H9 (cell line): ENCODE measurements around the gene RALBP1. TPM values are rescaled to one million over a fixed set of nuclear protein-coding genes. Genes with fewer than 3 reads are reported as not detected.
"Not testable (repeated sequence)": the region's sequence is repeated elsewhere in the genome, so short reads cannot be mapped to it uniquely, and the experiment has no call there.

Experiments
- DNase-seq: peaks from one replicate; pipeline ENCODE4 v3.0.0-alpha.2; 2017
- H2AFZ ChIP-seq: one replicate; pipeline ENCODE4 v1.6.1; 2013; ENCODE audit warnings: mild to moderate bottlenecking, low read length, control low read depth, moderate library complexity
- H2AK5ac ChIP-seq: 2 replicates; pipeline ENCODE4 v1.6.1; 2013; ENCODE audit warnings: low read length, control low read depth, mixed read lengths; ENCODE audit not compliant: insufficient read length
- H2BK120ac ChIP-seq: one replicate; pipeline ENCODE4 v1.6.1; 2013; ENCODE audit warnings: low read depth, mild to moderate bottlenecking, low read length, control low read depth, inconsistent platforms; ENCODE audit not compliant: poor library complexity, severe bottlenecking
- H2BK12ac ChIP-seq: 2 replicates; pipeline ENCODE4 v1.6.1; 2013; ENCODE audit warnings: low read length, control low read depth, mixed read lengths, low read depth; ENCODE audit not compliant: insufficient read length
- H2BK15ac ChIP-seq: 2 replicates; pipeline ENCODE4 v1.6.1; 2013; ENCODE audit warnings: low read depth, low read length, control low read depth
- H2BK20ac ChIP-seq: one replicate; pipeline ENCODE4 v1.6.1; 2013; ENCODE audit warnings: low read depth, mild to moderate bottlenecking, low read length, control low read depth, inconsistent platforms; ENCODE audit not compliant: poor library complexity, severe bottlenecking
- H2BK5ac ChIP-seq: 2 replicates; pipeline ENCODE4 v1.6.1; 2013; ENCODE audit warnings: low read length, control low read depth, mixed read lengths; ENCODE audit not compliant: insufficient read length
- H3K14ac ChIP-seq: 2 replicates; pipeline ENCODE4 v1.6.1; 2013; ENCODE audit warnings: low read length, control low read depth; ENCODE audit not compliant: insufficient read depth
- H3K18ac ChIP-seq: 2 replicates; pipeline ENCODE4 v1.6.1; 2013; ENCODE audit warnings: low read depth, mild to moderate bottlenecking, mixed read lengths, low read length, control low read depth; ENCODE audit not compliant: insufficient read length
- H3K23ac ChIP-seq: 2 replicates; pipeline ENCODE4 v1.6.1; 2013; ENCODE audit warnings: low read length, control low read depth, mixed read lengths, low read depth; ENCODE audit not compliant: insufficient read length
- H3K23me2 ChIP-seq: 2 replicates; pipeline ENCODE4 v1.6.1; 2013; ENCODE audit warnings: low read depth, mild to moderate bottlenecking, mixed read lengths, low read length, control low read depth; ENCODE audit not compliant: insufficient read length, poor library complexity, severe bottlenecking
- H3K27ac ChIP-seq: 2 replicates; pipeline ENCODE4 v1.5.1; 2013; ENCODE audit warnings: low read length, control low read depth, mixed read lengths, low read depth; ENCODE audit not compliant: insufficient read length
- H3K27me3 ChIP-seq: 2 replicates; pipeline ENCODE4 v1.6.1; 2013; ENCODE audit warnings: low read length, control low read depth, inconsistent platforms; ENCODE audit not compliant: insufficient read depth
- H3K4ac ChIP-seq: 2 replicates; pipeline ENCODE4 v1.6.1; 2013; ENCODE audit warnings: low read depth, mild to moderate bottlenecking, control low read depth, inconsistent platforms, low read length, moderate library complexity
- H3K4me1 ChIP-seq: 2 replicates; pipeline ENCODE4 v1.6.1; 2013; ENCODE audit warnings: low read length, control low read depth, inconsistent platforms; ENCODE audit not compliant: insufficient read depth
- H3K4me2 ChIP-seq: 2 replicates; pipeline ENCODE4 v1.6.1; 2013; ENCODE audit warnings: low read length, control low read depth, mixed read lengths; ENCODE audit not compliant: insufficient read length, insufficient read depth
- H3K56ac ChIP-seq: 2 replicates; pipeline ENCODE4 v1.6.1; 2013; ENCODE audit warnings: low read depth, mild to moderate bottlenecking, mixed read lengths, low read length, control low read depth; ENCODE audit not compliant: insufficient read length
- H3K79me1 ChIP-seq: 2 replicates; pipeline ENCODE4 v1.6.1; 2013; ENCODE audit warnings: low read depth, mild to moderate bottlenecking, moderate library complexity, low read length, control low read depth, inconsistent platforms; ENCODE audit not compliant: insufficient read depth, poor library complexity, severe bottlenecking
- H3K79me2 ChIP-seq: 2 replicates; pipeline ENCODE4 v1.6.1; 2013; ENCODE audit warnings: low read length, control low read depth, inconsistent platforms; ENCODE audit not compliant: insufficient read depth
- H3K9ac ChIP-seq: 2 replicates; pipeline ENCODE4 v1.6.1; 2013; ENCODE audit warnings: low read length, control low read depth, mixed read lengths; ENCODE audit not compliant: insufficient read length; ENCODE audit errors: extremely low read depth
- H3K9me3 ChIP-seq: one replicate; pipeline ENCODE4 v1.6.1; 2013; ENCODE audit warnings: low read depth, low read length, inconsistent platforms; ENCODE audit not compliant: control insufficient read depth
- H3T11ph ChIP-seq: one replicate; pipeline ENCODE4 v1.6.1; 2013; ENCODE audit warnings: mild to moderate bottlenecking, low read length, control low read depth, inconsistent platforms
- H4K20me1 ChIP-seq: one replicate; pipeline ENCODE4 v1.6.1; 2013; ENCODE audit not compliant: control insufficient read depth, insufficient read length, insufficient read depth
- H4K5ac ChIP-seq: 2 replicates; pipeline ENCODE4 v1.6.1; 2013; ENCODE audit warnings: low read depth, mild to moderate bottlenecking, mixed read lengths, low read length, control low read depth; ENCODE audit not compliant: insufficient read length
- H4K8ac ChIP-seq: replicated peaks from 2 replicates; pipeline ENCODE4 v1.6.1; 2013; ENCODE audit warnings: low read length, control low read depth, mixed read lengths, low read depth; ENCODE audit not compliant: insufficient read length
- H4K91ac ChIP-seq: 2 replicates; pipeline ENCODE4 v1.6.1; 2013; ENCODE audit warnings: low read depth, mild to moderate bottlenecking, moderate library complexity, mixed read lengths, low read length, control low read depth; ENCODE audit not compliant: insufficient read length
- H3K27ac Mint-ChIP-seq, 3 experiments: 2 replicates in 2 of 3; 3 replicates in 1 of 3; pipeline ENCODE4 v1.8.0; 2020 to 2021; ENCODE audit warnings: mixed read lengths in 3 of 3, mild to moderate bottlenecking in 1 of 3, moderate library complexity in 1 of 3
- H3K27me3 Mint-ChIP-seq: 2 replicates; pipeline ENCODE4 v1.8.0; 2021; ENCODE audit warnings: low read depth, mild to moderate bottlenecking, moderate library complexity, mixed read lengths
- H3K36me3 Mint-ChIP-seq, 3 experiments: 2 replicates in 2 of 3; 3 replicates in 1 of 3; pipeline ENCODE4 v1.8.0; 2020 to 2021; ENCODE audit warnings: low read depth in 3 of 3, mixed read lengths in 3 of 3; ENCODE audit not compliant: insufficient read depth in 1 of 3
- H3K4me1 Mint-ChIP-seq, 2 experiments: 2 replicates each; pipeline ENCODE4 v1.8.0; 2020; ENCODE audit warnings: mixed read lengths in 2 of 2
- H3K4me3 Mint-ChIP-seq, 2 experiments: 2 replicates in 1 of 2; 3 replicates in 1 of 2; pipeline ENCODE4 v1.8.0; 2020 to 2021; ENCODE audit warnings: mild to moderate bottlenecking in 2 of 2, mixed read lengths in 2 of 2, moderate library complexity in 1 of 2
- H3K9me3 Mint-ChIP-seq, 2 experiments: 2 replicates in 1 of 2; 3 replicates in 1 of 2; pipeline ENCODE4 v1.8.0; 2020; ENCODE audit warnings: mild to moderate bottlenecking in 2 of 2, mixed read lengths in 2 of 2, moderate library complexity in 1 of 2
- CTCF ChIP-seq: fragments of 200-600 bp; sonication (generic); conservative IDR thresholded peaks from 3 replicates; pipeline ENCODE4 v1.8.0; 2021; ENCODE audit warnings: antibody characterized with exemption, mild to moderate bottlenecking
- WGBS: extraction: QIAGEN DNeasy Blood & Tissue Kit; methylation state at CpG from one replicate; pipeline ENCODE4 v1.1.7; 2013; ENCODE audit warnings: missing lambda C conversion rate, low lambda C conversion rate, mixed read lengths; ENCODE audit not compliant: insufficient read length; ENCODE audit errors: extremely low coverage; 5-methylcytosine and 5-hydroxymethylcytosine counted together
- total RNA-seq: library from RNA; stranded (reverse); gene quantifications from 2 replicates; pipeline ENCODE4 v1.2.1, GENCODE V29; 2021

The RALBP1 gene
- total RNA-seq, 1 experiment from 2014 or later: 51.0 TPM

- Histone ChIP-seq H3K4ac (no peak overlapping the region), H3K23me2 (no peaks in the 10 kb centered on the region), H3K9me3 (no peaks in the 10 kb centered on the region), H2BK120ac (no peak overlapping the region), H3K79me1 (no peaks in the 10 kb centered on the region), H4K5ac (no peak overlapping the region), H2AK5ac (no peak overlapping the region), H3K79me2 (no peaks in the 10 kb centered on the region), H2BK15ac (no peak overlapping the region), H3K4me1 (peaks cover 3% of the 10 kb centered on the region; the same call in 1 of the 2 replicates), H3K9ac (no peak overlapping the region), H2AFZ (no peak overlapping the region), H4K91ac (no peak overlapping the region), H3T11ph (no peak overlapping the region), H3K56ac (no peak overlapping the region), H3K14ac (no peak overlapping the region), H3K23ac (no peak overlapping the region), H4K20me1 (no peaks in the 10 kb centered on the region), H3K27ac (no peak overlapping the region), H4K8ac (no peak overlapping the region), H2BK5ac (no peak overlapping the region), H3K18ac (no peak overlapping the region), H2BK12ac (no peak overlapping the region), H3K4me2 (no peak overlapping the region), H2BK20ac (no peak overlapping the region), H3K27me3 (no peaks in the 10 kb centered on the region)
- Mint-ChIP-seq H3K36me3 (peaks cover 1 to 15% (median 3%) of the 10 kb centered on the region in 3 experiments; a peak in 4 of 7 replicates), H3K4me1 (peaks cover 11 to 15% of the 10 kb centered on the region in 2 experiments), H3K27ac (no peak overlapping the region), H3K27me3 (peaks cover 2% of the 10 kb centered on the region; the same call in 1 of the 2 replicates), H3K4me3 (no peak overlapping the region), H3K9me3 (peaks cover 10 to 13% of the 10 kb centered on the region in 2 experiments; a peak in 3 of 5 replicates)
- WGBS: no CpG with 5 or more reads among the region's 3 CpGs
- no peak for DNase-seq
- TF ChIP-seq CTCF: no peak
Measured at GRCh38 chr18:9429662-9429993, 45.7 kb upstream of the RALBP1 start.

- not testable (repeated sequence) for H3K27me3 Mint-ChIP-seq, H3K56ac ChIP-seq, H4K5ac ChIP-seq, H2BK120ac ChIP-seq, H3K9ac ChIP-seq, H3K14ac ChIP-seq, H2BK12ac ChIP-seq, H2AFZ ChIP-seq, H3K23me2 ChIP-seq, H4K91ac ChIP-seq, H3K79me1 ChIP-seq, H3K4ac ChIP-seq, H3K4me3 Mint-ChIP-seq, H3K4me1 ChIP-seq, H2BK20ac ChIP-seq, DNase-seq, H3K9me3 ChIP-seq, H3K27me3 ChIP-seq, H3K79me2 ChIP-seq, H4K8ac ChIP-seq, H3K27ac ChIP-seq, H3K4me2 ChIP-seq, H3K23ac ChIP-seq, H4K20me1 ChIP-seq, H2AK5ac ChIP-seq, H2BK5ac ChIP-seq, H3K27ac Mint-ChIP-seq, H2BK15ac ChIP-seq, H3K18ac ChIP-seq, H3T11ph ChIP-seq
- Mint-ChIP-seq H3K4me1 (peaks cover 16 to 22% of the 10 kb centered on the region in 2 experiments), H3K9me3 (peaks cover 10 to 13% of the 10 kb centered on the region in 2 experiments; a peak in 3 of 5 replicates), H3K36me3 (peaks cover 1 to 15% (median 3%) of the 10 kb centered on the region in 3 experiments; a peak in 4 of 7 replicates)
- WGBS: no CpG with 5 or more reads among the region's 22 CpGs
Measured at GRCh38 chr18:9430315-9430714, 45.0 kb upstream of the RALBP1 start.
